BLaER1 treated with 17β-estradiol and CSF1 and Interleukin-3, amounts not matched to agents 10 nM and 100 nM (cell line): Measurements from ENCODE around the gene CXorf65.

Source experiments
- H3K27ac ChIP-seq, 11 experiments: shearing (Covaris generic); formaldehyde crosslinking; 2 replicates each; pipeline ENCODE4 v1.8.1; 2022
- H3K27me3 ChIP-seq, 11 experiments: shearing (Covaris generic); formaldehyde crosslinking; 2 replicates each; pipeline ENCODE4 v1.8.1; 2022
- H3K36me3 ChIP-seq, 11 experiments: shearing (Covaris generic); formaldehyde crosslinking; 2 replicates each; pipeline ENCODE4 v1.8.1; 2022
- H3K4me1 ChIP-seq, 10 experiments: shearing (Covaris generic); formaldehyde crosslinking; 2 replicates each; pipeline ENCODE4 v1.8.1; 2022
- H3K4me2 ChIP-seq, 11 experiments: shearing (Covaris generic); formaldehyde crosslinking; 2 replicates each; pipeline ENCODE4 v1.8.1; 2022
- H3K4me3 ChIP-seq, 10 experiments: shearing (Covaris generic); formaldehyde crosslinking; 2 replicates each; pipeline ENCODE4 v1.8.1; 2022
- H3K9ac ChIP-seq, 11 experiments: shearing (Covaris generic); formaldehyde crosslinking; 2 replicates each; pipeline ENCODE4 v1.8.1; 2022
- H3K9me3 ChIP-seq, 11 experiments: shearing (Covaris generic); formaldehyde crosslinking; replicated peaks in 1 of 11; 2 replicates each; pipeline ENCODE4 v1.8.1; 2022
- H4K20me1 ChIP-seq, 11 experiments: shearing (Covaris generic); formaldehyde crosslinking; 2 replicates each; pipeline ENCODE4 v1.8.1; 2022
- Cebpa-rat ChIP-seq, 11 experiments: shearing (Covaris generic); IDR thresholded peaks; 2 replicates each; pipeline ENCODE4 v1.8.1; 2022

The CXorf65 gene

DNA sequence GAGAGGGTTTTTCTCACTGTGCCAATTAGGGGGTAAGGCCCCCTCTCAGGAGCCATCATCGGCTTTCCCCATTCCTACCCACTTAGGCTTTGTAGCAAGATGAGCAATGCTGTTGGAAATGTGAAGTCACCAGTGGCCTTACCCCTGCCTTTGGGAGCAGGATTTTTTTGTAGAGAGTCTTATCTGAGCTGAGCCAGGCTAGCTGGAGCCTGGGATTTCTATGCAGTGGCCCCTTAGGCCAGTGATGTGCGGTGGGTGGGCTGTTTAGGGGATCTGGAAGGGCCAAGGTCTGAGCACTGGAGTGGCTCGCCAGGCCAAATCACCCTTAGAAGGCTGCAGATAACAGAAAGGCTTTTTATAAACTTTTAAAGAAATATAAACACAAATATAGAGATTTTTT is 4.2 kb downstream of the CXorf65 start:
- Histone ChIP-seq H3K4me2 (peak overlapping the region in 9 of 11 experiments; percentile 5 to 83 (median 65); a peak in 13 of 22 replicates), H3K9ac (peak overlapping the region in 8 of 11 experiments; percentile 8 to 79 (median 72); a peak in 7 of 22 replicates), H3K27ac (peak overlapping the region in 10 of 11 experiments; percentile 70 to 88 (median 85); a peak in 17 of 22 replicates), H3K4me3 (no peak overlapping the region), H3K27me3 (peaks cover 71 to 100% (median 95%) of the 10 kb centered on the region in 11 experiments), H3K36me3 (no peaks in the 10 kb centered on the region), H3K9me3 (no peaks in the 10 kb centered on the region), H4K20me1 (peaks cover 0 to 16% (median 0%) of the 10 kb centered on the region in 11 experiments; a peak in 5 of 22 replicates), H3K4me1 (peaks cover 65 to 90% (median 80%) of the 10 kb centered on the region in 10 experiments)
- no peak for TF ChIP-seq Cebpa-rat (IDR thresholded peaks at IDR 0.05)

GRCh38 chrX:71100581-71101505 is 5.7 kb downstream of the CXorf65 start:
- H3K4me2 ChIP-seq, result peak overlapping the region in 2 of 11 experiments; percentile 6 to 83; a peak in 3 of 22 replicates

GRCh38 chrX:71099736-71100135 is 6.8 kb downstream of the CXorf65 start:
- Histone ChIP-seq H3K27ac (no peak overlapping the region), H3K36me3 (no peaks in the 10 kb centered on the region), H3K9me3 (no peaks in the 10 kb centered on the region), H3K4me2 (peak overlapping the region in 3 of 11 experiments; percentile 1 to 84 (median 82); a peak in 2 of 22 replicates), H3K4me1 (peaks cover 46 to 70% (median 60%) of the 10 kb centered on the region in 10 experiments), H3K9ac (no peak overlapping the region), H3K4me3 (no peak overlapping the region), H4K20me1 (peaks cover 0 to 16% (median 0%) of the 10 kb centered on the region in 11 experiments; a peak in 6 of 22 replicates), H3K27me3 (peaks cover 86 to 98% (median 95%) of the 10 kb centered on the region in 11 experiments)
- TF ChIP-seq Cebpa-rat (IDR thresholded peaks at IDR 0.05), result no peak

More at GRCh38 chrX:71100581-71101505, 5.7 kb downstream of the CXorf65 start:
- TF ChIP-seq Cebpa-rat (IDR thresholded peaks at IDR 0.05), result no peak
- Histone ChIP-seq H3K9me3 (no peaks in the 10 kb centered on the region), H3K4me1 (peaks cover 52 to 75% (median 66%) of the 10 kb centered on the region in 10 experiments), H3K9ac (peak overlapping the region in 1 of 11 experiments; percentile 9; a peak in 2 of 22 replicates), H3K36me3 (no peaks in the 10 kb centered on the region), H3K27ac (peak overlapping the region in 3 of 11 experiments; percentile 13 to 88 (median 87); a peak in 2 of 22 replicates), H3K4me3 (no peak overlapping the region), H3K27me3 (peaks cover 80 to 99% (median 94%) of the 10 kb centered on the region in 11 experiments), H4K20me1 (peaks cover 0 to 16% (median 0%) of the 10 kb centered on the region in 11 experiments; a peak in 6 of 22 replicates)

- H3K27me3 ChIP-seq, result peaks cover 85 to 98% (median 94%) of the 10 kb centered on the region in 11 experiments
- no peaks in the 10 kb centered on the region for H3K9me3 ChIP-seq
- peaks cover 0 to 16% (median 0%) of the 10 kb centered on the region in 11 experiments; a peak in 6 of 22 replicates for H4K20me1 ChIP-seq
- TF ChIP-seq Cebpa-rat (IDR thresholded peaks at IDR 0.05), result no peak
- no peaks in the 10 kb centered on the region for H3K36me3 ChIP-seq
- no peak overlapping the region for H3K4me3 ChIP-seq
- H3K27ac ChIP-seq, result no peak overlapping the region
- H3K4me1 ChIP-seq, result peaks cover 44 to 65% (median 57%) of the 10 kb centered on the region in 10 experiments
- H3K9ac ChIP-seq, result peak overlapping the region in 2 of 11 experiments; percentile 1 to 7; a peak in 2 of 22 replicates
- H3K4me2 ChIP-seq, result peak overlapping the region in 10 of 11 experiments; percentile 1 to 88 (median 40); a peak in 16 of 22 replicates
Measured at GRCh38 chrX:71098951-71099506, 7.5 kb downstream of the CXorf65 start.

DNA sequence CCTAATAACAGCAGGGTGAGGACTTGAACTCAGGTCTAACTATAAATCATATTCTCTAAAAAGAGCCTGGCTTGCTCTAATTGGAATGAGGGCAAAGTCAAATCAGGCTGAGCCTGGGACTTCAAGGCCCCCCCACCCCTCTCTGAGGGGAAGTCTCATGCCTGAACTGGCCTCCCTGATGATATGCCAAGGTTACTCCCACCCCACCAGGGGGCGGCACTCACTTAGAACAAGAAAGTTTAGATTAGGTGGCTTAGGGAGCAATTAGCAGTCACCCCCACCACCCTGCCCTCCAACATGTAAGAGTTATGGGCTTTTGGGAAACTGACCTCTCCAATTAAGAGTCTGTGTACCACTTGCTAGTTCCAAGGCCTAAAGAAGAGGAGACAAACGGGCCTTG is 8.2 kb downstream of the CXorf65 start:
- no peaks in the 10 kb centered on the region for H3K36me3 ChIP-seq
- H3K4me3 ChIP-seq, result no peak overlapping the region
- peak overlapping the region in 2 of 11 experiments; percentile 1 to 7; a peak in 1 of 22 replicates for H3K9ac ChIP-seq
- no peak for TF ChIP-seq Cebpa-rat (IDR thresholded peaks at IDR 0.05)
- H3K9me3 ChIP-seq, result no peaks in the 10 kb centered on the region
- peaks cover 0 to 16% (median 0%) of the 10 kb centered on the region in 11 experiments; a peak in 6 of 22 replicates for H4K20me1 ChIP-seq
- peaks cover 38 to 58% (median 50%) of the 10 kb centered on the region in 10 experiments for H3K4me1 ChIP-seq
- H3K27ac ChIP-seq, result no peak overlapping the region
- peaks cover 84 to 98% (median 93%) of the 10 kb centered on the region in 11 experiments for H3K27me3 ChIP-seq
- H3K4me2 ChIP-seq, result peak overlapping the region in 10 of 11 experiments; percentile 1 to 88 (median 45); a peak in 17 of 22 replicates

DNA sequence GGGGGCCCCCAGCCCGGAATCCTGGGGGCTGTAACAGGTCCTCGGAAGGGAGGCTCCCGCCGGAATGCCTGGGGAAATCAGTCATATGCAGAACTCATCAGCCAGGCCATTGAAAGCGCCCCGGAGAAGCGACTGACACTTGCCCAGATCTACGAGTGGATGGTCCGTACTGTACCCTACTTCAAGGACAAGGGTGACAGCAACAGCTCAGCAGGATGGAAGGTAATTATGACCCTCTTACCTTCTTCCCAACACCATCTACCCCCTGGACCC is 9.8 kb downstream of the CXorf65 start:
- Histone ChIP-seq H3K36me3 (no peaks in the 10 kb centered on the region), H3K9ac (peak overlapping the region; percentile 56 to 79 (median 73)), H3K4me1 (peaks cover 24 to 46% (median 34%) of the 10 kb centered on the region in 10 experiments), H4K20me1 (peaks cover 0 to 16% (median 0%) of the 10 kb centered on the region in 11 experiments; a peak in 6 of 22 replicates), H3K27me3 (peaks cover 79 to 98% (median 93%) of the 10 kb centered on the region in 11 experiments), H3K27ac (peak overlapping the region in 9 of 11 experiments; percentile 9 to 67 (median 43); a peak in 12 of 22 replicates), H3K4me3 (peak overlapping the region; percentile 58 to 75 (median 64)), H3K9me3 (no peaks in the 10 kb centered on the region), H3K4me2 (peak overlapping the region; percentile 82 to 94 (median 88))
- no peak for TF ChIP-seq Cebpa-rat (IDR thresholded peaks at IDR 0.05)

DNA sequence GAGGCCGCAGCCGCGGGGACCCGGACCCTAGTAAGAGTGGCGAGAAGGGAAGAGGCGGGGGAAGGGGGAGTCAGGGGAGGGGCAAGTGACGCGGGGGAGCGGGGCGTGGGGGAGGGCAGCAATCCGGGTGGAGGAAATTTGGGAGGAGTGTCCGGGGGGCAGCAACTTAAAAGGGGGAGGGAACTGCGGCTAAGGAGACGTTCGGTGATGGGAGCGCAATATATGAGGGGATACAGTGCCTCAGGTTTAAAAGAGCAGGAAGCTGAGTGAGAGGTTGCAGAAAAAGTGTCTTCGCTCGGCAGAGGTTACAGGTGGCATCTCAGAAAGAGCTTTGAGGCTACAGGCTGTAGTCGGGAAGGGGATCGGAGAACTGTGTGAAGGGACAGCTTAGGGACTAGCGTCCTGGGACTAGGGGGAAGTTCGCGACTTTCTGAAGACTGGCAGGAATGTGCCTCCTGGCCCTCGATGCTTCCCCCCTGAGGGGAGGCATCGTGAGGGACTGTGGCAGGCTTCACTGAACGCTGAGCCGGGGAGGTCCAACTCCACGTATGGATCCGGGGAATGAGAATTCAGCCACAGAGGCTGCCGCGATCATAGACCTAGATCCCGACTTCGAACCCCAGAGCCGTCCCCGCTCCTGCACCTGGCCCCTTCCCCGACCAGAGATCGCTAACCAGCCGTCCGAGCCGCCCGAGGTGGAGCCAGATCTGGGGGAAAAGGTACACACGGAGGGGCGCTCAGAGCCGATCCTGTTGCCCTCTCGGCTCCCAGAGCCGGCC is 10.4 kb downstream of the CXorf65 start:
- Histone ChIP-seq H3K27me3 (peaks cover 79 to 98% (median 93%) of the 10 kb centered on the region in 11 experiments), H3K9ac (peak overlapping the region; percentile 56 to 79 (median 73)), H3K9me3 (no peaks in the 10 kb centered on the region), H3K4me3 (peak overlapping the region; percentile 58 to 75 (median 64)), H4K20me1 (peaks cover 0 to 16% (median 0%) of the 10 kb centered on the region in 11 experiments; a peak in 6 of 22 replicates), H3K4me2 (peak overlapping the region; percentile 82 to 94 (median 88)), H3K27ac (peak overlapping the region in 9 of 11 experiments; percentile 9 to 67 (median 43); a peak in 14 of 22 replicates), H3K36me3 (no peaks in the 10 kb centered on the region), H3K4me1 (peaks cover 19 to 46% (median 29%) of the 10 kb centered on the region in 10 experiments)
- TF ChIP-seq Cebpa-rat (IDR thresholded peaks at IDR 0.05), result no peak

GRCh38 chrX:71095555-71095980 is 11.0 kb downstream of the CXorf65 start, which contains the start of gene FOXO4:
TSS of gene FOXO4 (plus strand) at chrX:71095851. CDS start at chrX:71096529, 678 bp downstream.
- H3K36me3 ChIP-seq, result no peaks in the 10 kb centered on the region
- H4K20me1 ChIP-seq, result peaks cover 0 to 16% (median 0%) of the 10 kb centered on the region in 11 experiments; a peak in 6 of 22 replicates
- no peaks in the 10 kb centered on the region for H3K9me3 ChIP-seq
- peak within 1 kb of the TSS; percentile 82 to 94 (median 88) for H3K4me2 ChIP-seq
- TF ChIP-seq Cebpa-rat (IDR thresholded peaks at IDR 0.05), result no peak
- peaks cover 79 to 98% (median 90%) of the 10 kb centered on the region in 11 experiments for H3K27me3 ChIP-seq
- peak within 1 kb of the TSS in 10 of 11 experiments; percentile 36 to 71 (median 63); a peak in 17 of 22 replicates for H3K27ac ChIP-seq
- peak within 1 kb of the TSS; percentile 58 to 75 (median 64) for H3K4me3 ChIP-seq
- peak within 1 kb of the TSS; percentile 63 to 80 (median 76) for H3K9ac ChIP-seq
- peaks cover 16 to 44% (median 26%) of the 10 kb centered on the region in 10 experiments for H3K4me1 ChIP-seq
